Uterus (tissue), 4 donors: ENCODE data around the gene ASPG. TPM values are rescaled to one million over a fixed set of nuclear protein-coding genes. Genes with fewer than 3 reads are reported as not detected.

Source experiments
- DNase-seq, 2 donors: peaks; one replicate each; pipeline ENCODE4 v3.0.0-alpha.2; 2019 to 2020
- H3K27ac ChIP-seq, 2 donors: fragments of 200-600 bp; sonication (generic); 1 replicate in 1 of 2; 2 replicates in 1 of 2; pipeline ENCODE4 v1.5.1; 2016 to 2018
- H3K27me3 ChIP-seq, 2 donors: fragments of 200-600 bp; sonication (generic); one replicate each; pipeline ENCODE4 v1.5.1; 2018 to 2019; ENCODE audit warnings: control low read depth in 1 of 2
- H3K36me3 ChIP-seq, 2 donors: fragments of 200-600 bp; sonication (generic); one replicate each; pipeline ENCODE4 v1.5.1; 2019; ENCODE audit warnings: control low read depth in 1 of 2
- H3K4me1 ChIP-seq, 2 donors: fragments of 200-600 bp; sonication (generic); one replicate each; pipeline ENCODE4 v1.5.1; 2018 to 2019; ENCODE audit warnings: control low read depth in 1 of 2
- H3K4me3 ChIP-seq, 2 donors: fragments of 200-600 bp; sonication (generic); 1 replicate in 1 of 2; 2 replicates in 1 of 2; pipeline ENCODE4 v1.5.1; 2018 to 2019; ENCODE audit warnings: mild to moderate bottlenecking in 1 of 2
- H3K9me3 ChIP-seq, 2 donors: fragments of 200-600 bp; sonication (generic); one replicate each; pipeline ENCODE4 v1.5.1; 2019; ENCODE audit warnings: control low read depth in 1 of 2
- CTCF ChIP-seq, 4 experiments: fragments of 200-600 bp in 2 of 4; fragments of 450-650 bp in 2 of 4; sonication (generic) in 2 of 4; IDR thresholded peaks; one replicate each; pipeline ENCODE4 v1.5.1; 2016 to 2019; ENCODE audit warnings: antibody characterized with exemption in 4 of 4, mild to moderate bottlenecking in 2 of 4, moderate library complexity in 1 of 4
- POLR2A ChIP-seq, 2 donors: fragments of 450-650 bp; IDR thresholded peaks; one replicate each; pipeline ENCODE4 v1.6.1; 2016; ENCODE audit warnings: antibody characterized with exemption in 2 of 2, mild to moderate bottlenecking in 1 of 2, moderate library complexity in 1 of 2
- intact Hi-C: fragments of 100-400 bp; cut with DNase I; formaldehyde crosslinking; loops from one replicate; pipeline ENCODE4 v1.15.1; 2023; ENCODE audit warnings: low total_unique reads
- microRNA counts, 2 donors: library from miRNA; unstranded; fragments of <30 nt; microRNA quantifications; one replicate each; lab custom pipeline; 2016 to 2017
- microRNA-seq: library from miRNA; unstranded; fragments of <30 nt; microRNA quantifications from one replicate; pipeline ENCODE4, GENCODE V29; 2016; ENCODE audit warnings: borderline microRNAs expressed, borderline replicate concordance
- small RNA-seq: library from RNA; depleted of rRNA; stranded (forward); fragments of <200 nt; gene quantifications from one replicate; pipeline ENCODE3, GENCODE V24; 2016
- total RNA-seq, 4 donors: library from RNA; depleted of rRNA in 3 of 4; stranded (reverse); fragments of >200 nt in 3 of 4; gene quantifications; one replicate each; pipeline versions ENCODE4 v1.1.0 to v1.2.4, GENCODE V29; 2014 to 2023
- donor health status: DM: yes; HTN: yes; CAD: no.

Gene ASPG
- total RNA-seq, 4 donors from 2014 or later = 0.41 to 16.2 (median 0.51) TPM; not detected in 1

GRCh38 chr14:104161602-104162367 lies 76.3 kb downstream of the ASPG start:
- H3K4me3 ChIP-seq = no peak overlapping the region
- no peaks in the 10 kb centered on the region for H3K36me3 ChIP-seq
- H3K4me1 ChIP-seq = no peaks in the 10 kb centered on the region
- no peaks in the 10 kb centered on the region for H3K9me3 ChIP-seq
- intact Hi-C loops = no loop called here
- TF ChIP-seq CTCF (IDR thresholded peaks at IDR 0.05) (no peak), POLR2A (IDR thresholded peaks at IDR 0.05) (no peak)
- no peaks in the 10 kb centered on the region for H3K27me3 ChIP-seq
- no peak overlapping the region for H3K27ac ChIP-seq
- no peak for DNase-seq

GRCh38 chr14:104162495-104162894 lies 77.0 kb downstream of the ASPG start:
- H3K4me1 ChIP-seq = no peaks in the 10 kb centered on the region
- no peaks in the 10 kb centered on the region for H3K36me3 ChIP-seq
- H3K27ac ChIP-seq = no peak overlapping the region
- DNase-seq = no peak
- no peaks in the 10 kb centered on the region for H3K27me3 ChIP-seq
- no peak overlapping the region for H3K4me3 ChIP-seq
- H3K9me3 ChIP-seq = no peaks in the 10 kb centered on the region
- intact Hi-C loops = no loop called here
- TF ChIP-seq POLR2A (IDR thresholded peaks at IDR 0.05) (no peak), CTCF (IDR thresholded peaks at IDR 0.05) (no peak)

- Histone ChIP-seq H3K36me3 (no peaks in the 10 kb centered on the region), H3K4me1 (no peaks in the 10 kb centered on the region), H3K4me3 (no peak overlapping the region), H3K9me3 (no peaks in the 10 kb centered on the region), H3K27me3 (no peaks in the 10 kb centered on the region), H3K27ac (no peak overlapping the region)
- intact Hi-C loops = no loop called here
- TF ChIP-seq POLR2A (IDR thresholded peaks at IDR 0.05) (no peak), CTCF (IDR thresholded peaks at IDR 0.05) (no peak)
- DNase-seq = no peak
Observed at GRCh38 chr14:104163541-104163940, 78.0 kb downstream of the ASPG start.

GRCh38 chr14:104164041-104164440 lies 78.5 kb downstream of the ASPG start:
- Histone ChIP-seq H3K4me1 (no peaks in the 10 kb centered on the region), H3K27ac (no peak overlapping the region), H3K9me3 (no peaks in the 10 kb centered on the region), H3K27me3 (no peaks in the 10 kb centered on the region), H3K36me3 (no peaks in the 10 kb centered on the region), H3K4me3 (no peak overlapping the region)
- no peak for DNase-seq
- intact Hi-C loops = no loop called here
- TF ChIP-seq CTCF (IDR thresholded peaks at IDR 0.05) (no peak), POLR2A (IDR thresholded peaks at IDR 0.05) (no peak)

GRCh38 chr14:104164512-104164911 lies 79.0 kb downstream of the ASPG start:
- TF ChIP-seq CTCF (IDR thresholded peaks at IDR 0.05) = no peak
- TF ChIP-seq POLR2A (IDR thresholded peaks at IDR 0.05) = no peak
- no peaks in the 10 kb centered on the region for H3K36me3 ChIP-seq
- H3K4me3 ChIP-seq = no peak overlapping the region
- H3K27ac ChIP-seq = no peak overlapping the region
- no peaks in the 10 kb centered on the region for H3K9me3 ChIP-seq
- intact Hi-C loops = no loop called here
- H3K4me1 ChIP-seq = no peaks in the 10 kb centered on the region
- no peaks in the 10 kb centered on the region for H3K27me3 ChIP-seq
- DNase-seq = no peak

MicroRNAs within 50 kb of the gene (microRNA counts, 767-probe panel; counts per million panel counts)
- microRNA hsa-miR-203 (lab: Ali Mortazavi, UCI) = 0 to 2,547 counts per million in 2 donors

Small RNA genes within 50 kb of the gene (microRNA-seq; reads per million reads assigned to microRNA genes)
- not detected for gene MIR203A
- not detected for gene MIR203B

Small RNA genes within 50 kb of the gene (small RNA-seq; reads per million reads assigned to genes)
- 2.2 reads per million, percentile 76 among the genes with 10 or more reads in this experiment for gene MIR203A

Other genes starting within 250 kb of the ASPG start
- 10 to 100 TPM in 3 of 4 donors, 1 to 10 TPM in 1; 5.6 to 71.6 (median 18.2) TPM for gene PPP1R13B, start 238.1 kb upstream of the ASPG start, total RNA-seq
- gene TDRD9, start 157.2 kb upstream of the ASPG start, total RNA-seq = 1 to 10 TPM in 1 of 4 donors, under 1 TPM in 1, not detected in 2; 0.85 to 1.8 TPM
- not detected for gene RD3L, start 143.2 kb upstream of the ASPG start, total RNA-seq
- 10 to 100 TPM in 1 of 4 donors, 1 to 10 TPM in 3; 4.1 to 10.5 (median 7.5) TPM for gene KIF26A, start 52.9 kb downstream of the ASPG start, total RNA-seq